Measurements from ENCODE around the gene IRAG1.

DNA sequence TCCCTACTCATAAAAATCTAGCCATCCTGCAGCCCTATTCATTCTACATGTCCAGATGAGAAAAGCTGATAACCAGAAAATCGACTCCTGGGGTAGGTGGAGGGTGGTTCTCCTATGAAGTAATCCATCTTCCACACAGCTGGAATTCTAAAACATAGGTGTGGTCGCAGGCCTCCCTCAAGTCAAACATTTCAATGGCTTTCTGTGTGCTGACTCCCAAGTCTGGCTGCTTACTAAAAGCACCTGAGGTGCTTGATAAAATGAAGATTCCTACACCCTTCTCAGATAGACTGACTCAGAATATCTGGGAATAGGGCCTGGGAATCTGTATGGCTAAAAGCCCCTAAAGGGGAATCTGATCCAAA, 26.1 kb downstream of the IRAG1 start:
- TF ChIP-seq, protein P1, sequence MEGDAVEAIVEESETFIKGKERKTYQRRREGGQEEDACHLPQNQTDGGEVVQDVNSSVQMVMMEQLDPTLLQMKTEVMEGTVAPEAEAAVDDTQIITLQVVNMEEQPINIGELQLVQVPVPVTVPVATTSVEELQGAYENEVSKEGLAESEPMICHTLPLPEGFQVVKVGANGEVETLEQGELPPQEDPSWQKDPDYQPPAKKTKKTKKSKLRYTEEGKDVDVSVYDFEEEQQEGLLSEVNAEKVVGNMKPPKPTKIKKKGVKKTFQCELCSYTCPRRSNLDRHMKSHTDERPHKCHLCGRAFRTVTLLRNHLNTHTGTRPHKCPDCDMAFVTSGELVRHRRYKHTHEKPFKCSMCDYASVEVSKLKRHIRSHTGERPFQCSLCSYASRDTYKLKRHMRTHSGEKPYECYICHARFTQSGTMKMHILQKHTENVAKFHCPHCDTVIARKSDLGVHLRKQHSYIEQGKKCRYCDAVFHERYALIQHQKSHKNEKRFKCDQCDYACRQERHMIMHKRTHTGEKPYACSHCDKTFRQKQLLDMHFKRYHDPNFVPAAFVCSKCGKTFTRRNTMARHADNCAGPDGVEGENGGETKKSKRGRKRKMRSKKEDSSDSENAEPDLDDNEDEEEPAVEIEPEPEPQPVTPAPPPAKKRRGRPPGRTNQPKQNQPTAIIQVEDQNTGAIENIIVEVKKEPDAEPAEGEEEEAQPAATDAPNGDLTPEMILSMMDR (IDR thresholded peaks at IDR 0.05), result no peak
- no peak for TF ChIP-seq POLR2A (IDR thresholded peaks at IDR 0.05)

All from uterus (tissue), 2 donors.